Activated CD4-positive, alpha-beta T cell treated with anti-CD3 and anti-CD28 coated beads, Interleukin-2, amount 50 U/mL, for 48 hours (primary cell): ENCODE measurements around the gene DYNC2H1.

ENCODE experiments used
- DNase-seq, 2 experiments: peaks; one replicate each; pipeline ENCODE4 v3.0.0-alpha.2; 2020

The DYNC2H1 gene

GRCh38 chr11:103147627-103148026, 38.4 kb downstream of the DYNC2H1 start:
- no peak for DNase-seq

DNA sequence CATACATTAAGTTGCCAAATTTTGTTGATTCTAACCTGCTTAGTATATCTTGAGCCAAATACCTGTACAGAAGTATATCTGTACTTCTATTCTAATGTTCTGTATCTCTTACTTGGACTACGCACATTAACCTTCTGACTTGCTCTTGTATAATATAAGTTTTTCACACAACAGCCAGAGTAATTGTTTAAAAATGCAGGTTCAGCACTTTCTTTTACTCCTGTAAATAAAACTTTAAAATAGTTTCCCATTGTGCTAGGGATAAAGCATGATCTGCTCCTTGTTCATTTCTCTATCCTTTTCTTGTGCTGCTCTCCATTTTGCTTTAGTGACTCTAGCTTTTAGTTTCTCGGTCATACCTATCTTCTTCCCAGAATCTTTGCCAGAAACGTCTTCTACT, 48.3 kb downstream of the DYNC2H1 start:
- DNase-seq: no peak

DNA sequence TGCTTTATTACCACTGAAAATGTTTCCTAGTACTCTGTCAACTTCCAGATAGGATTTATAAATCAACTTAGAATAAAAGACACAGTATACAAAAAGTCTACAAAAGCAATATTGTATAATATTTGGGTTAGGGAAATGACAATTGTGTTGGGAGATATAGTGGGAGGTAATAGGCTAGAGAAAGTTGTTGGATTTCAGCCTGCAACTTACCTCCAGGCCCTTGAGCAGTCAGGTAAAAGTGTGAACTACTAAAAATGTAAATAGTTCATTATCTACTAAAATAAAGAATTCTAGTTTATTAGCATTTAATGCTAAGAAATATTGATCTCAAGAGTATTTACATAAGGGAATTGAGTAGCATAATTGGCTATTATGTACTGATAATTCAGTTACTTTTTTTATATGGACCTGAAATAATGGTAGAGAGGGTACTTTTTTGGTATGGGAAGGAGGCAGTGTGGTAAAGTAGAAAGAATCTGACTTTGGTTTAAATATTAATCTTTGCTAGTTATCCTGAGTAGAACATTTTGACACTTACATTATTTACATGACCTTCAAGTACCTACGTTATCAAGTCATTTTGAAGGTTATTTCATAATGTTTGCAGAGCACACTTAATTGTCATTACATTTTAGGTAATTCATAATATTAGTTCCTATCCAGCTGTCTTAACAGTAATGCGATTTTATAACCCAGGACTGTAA, 55.0 kb downstream of the DYNC2H1 start:
- no peak for DNase-seq

DNA sequence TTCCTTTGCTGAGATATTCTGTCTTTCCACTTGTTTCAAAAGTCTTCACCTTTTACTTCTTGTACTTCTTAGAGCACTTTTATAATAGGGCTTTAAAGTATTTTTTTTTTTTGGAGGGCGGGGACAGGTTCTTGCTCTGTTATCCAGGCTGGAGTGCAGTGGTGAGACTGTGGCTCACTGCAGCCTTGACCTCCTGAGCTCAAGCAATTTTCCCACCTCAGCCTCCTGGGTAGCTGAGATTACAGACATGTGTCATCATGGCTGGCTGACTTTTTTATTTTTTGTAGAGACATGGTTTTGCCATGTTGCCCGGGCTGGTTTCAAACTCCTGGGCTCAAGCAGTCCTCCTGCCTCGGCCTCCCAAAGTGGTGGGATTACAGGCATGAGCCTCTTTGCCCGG, 57.9 kb downstream of the DYNC2H1 start:
- no peak for DNase-seq

GRCh38 chr11:103170865-103171264, 61.6 kb downstream of the DYNC2H1 start:
- DNase-seq: no peak

GRCh38 chr11:103175461-103176129, 66.4 kb downstream of the DYNC2H1 start:
- DNase-seq: no peak

GRCh38 chr11:103183981-103184611, 74.9 kb downstream of the DYNC2H1 start:
- DNase-seq: no peak

DNA sequence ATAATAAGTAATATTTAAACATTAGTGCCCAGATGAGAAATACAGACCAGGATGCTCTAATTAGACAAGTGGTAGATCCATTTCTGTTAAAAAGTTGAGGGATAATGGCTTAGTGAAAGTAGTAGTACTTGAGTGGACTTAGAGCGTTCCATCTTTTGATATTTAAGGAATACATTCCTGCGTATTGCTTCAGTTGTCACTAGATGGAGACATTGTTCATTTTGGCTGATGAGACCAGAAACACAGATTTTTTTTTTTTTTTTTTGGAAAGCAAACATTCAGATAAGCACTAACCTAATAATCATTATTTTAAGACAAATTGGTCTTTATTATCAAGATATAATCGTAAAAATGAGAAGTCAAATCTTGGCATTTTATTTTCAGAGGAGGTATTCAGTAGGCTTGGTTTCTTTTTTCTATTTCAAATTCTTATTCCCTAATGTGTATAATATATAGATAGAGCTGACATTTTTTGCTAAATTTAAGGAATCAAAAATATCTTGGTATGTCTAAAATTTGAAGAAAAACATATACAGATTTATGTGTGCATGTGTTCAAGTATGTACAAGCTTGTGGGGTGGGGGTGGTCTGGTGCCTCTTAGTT, 92.9 kb downstream of the DYNC2H1 start:
- DNase-seq: no peak

DNA sequence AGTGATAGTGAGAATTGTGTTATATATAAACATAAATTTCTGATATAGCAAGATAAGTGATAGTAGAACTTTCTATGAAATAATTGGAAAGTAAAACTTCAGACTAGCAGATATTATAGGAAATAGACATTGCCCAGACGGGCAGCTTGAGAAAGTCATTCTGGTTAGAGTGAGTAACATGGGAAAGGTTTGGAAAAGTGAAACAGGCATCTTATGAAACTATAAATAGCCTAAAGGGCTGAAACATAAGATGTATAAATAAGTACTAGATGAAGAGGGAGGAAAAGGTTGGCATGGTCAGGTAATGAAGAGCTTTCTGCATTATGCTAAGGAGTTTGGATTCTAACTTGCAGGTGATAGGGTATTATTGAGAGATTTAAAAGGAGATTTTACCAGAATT, 101.3 kb downstream of the DYNC2H1 start:
- DNase-seq: no peak

DNA sequence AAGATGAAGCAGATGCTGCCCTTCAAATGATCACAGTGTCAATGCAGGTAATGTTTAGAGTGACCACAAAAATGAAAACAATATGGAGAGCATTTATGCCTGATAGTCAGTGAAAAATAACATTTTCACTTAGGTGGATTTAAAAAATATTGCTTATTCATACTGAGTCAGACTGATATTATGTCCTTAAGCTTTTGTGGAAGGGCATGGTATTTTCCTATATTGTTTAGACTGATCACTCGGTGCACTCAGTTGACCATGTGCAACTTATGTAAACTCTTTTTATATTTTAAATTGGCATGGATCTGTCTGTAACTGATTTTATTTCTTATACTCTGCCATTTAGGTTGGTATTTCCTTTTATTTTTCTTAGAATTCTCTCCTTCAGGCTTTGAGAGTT, 106.6 kb downstream of the DYNC2H1 start:
- no peak for DNase-seq

DNA sequence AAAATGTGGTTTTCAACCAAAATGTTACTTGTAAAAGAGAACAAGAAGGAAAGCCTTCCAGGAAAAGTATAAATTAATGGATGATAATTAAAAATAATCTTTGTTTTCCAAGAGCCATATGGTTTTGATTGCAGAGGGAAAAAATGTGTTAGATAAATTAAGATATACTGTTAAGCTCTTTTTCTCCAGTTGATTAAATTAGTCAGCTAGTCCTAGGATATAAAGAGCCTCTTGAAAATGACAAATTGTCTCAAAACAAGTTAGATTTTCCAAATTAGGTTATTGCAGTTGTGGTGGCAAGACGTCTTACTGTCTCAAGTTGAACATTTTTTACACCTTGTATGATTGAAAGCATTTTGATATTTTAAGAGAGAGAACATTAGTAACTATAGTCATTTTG, 110.9 kb downstream of the DYNC2H1 start:
- no peak for DNase-seq

DNA sequence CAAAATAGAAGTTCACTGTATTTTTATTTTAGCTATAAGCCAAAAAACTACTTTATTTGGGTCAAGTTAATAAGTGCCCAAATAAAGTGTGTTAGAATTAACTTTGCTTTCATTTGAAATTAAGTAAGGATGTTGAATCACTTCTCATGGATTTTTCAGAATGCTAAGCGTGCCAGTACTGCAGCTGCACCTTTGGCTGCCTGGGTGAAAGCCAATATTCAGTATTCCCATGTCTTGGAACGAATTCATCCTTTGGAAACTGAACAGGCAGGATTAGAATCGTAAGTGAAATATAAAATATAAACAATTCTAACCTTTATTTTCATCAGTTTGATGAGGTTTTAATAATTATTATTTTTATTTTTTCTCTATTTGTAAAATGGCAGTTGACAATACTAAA, 113.6 kb downstream of the DYNC2H1 start:
- DNase-seq: no peak

DNA sequence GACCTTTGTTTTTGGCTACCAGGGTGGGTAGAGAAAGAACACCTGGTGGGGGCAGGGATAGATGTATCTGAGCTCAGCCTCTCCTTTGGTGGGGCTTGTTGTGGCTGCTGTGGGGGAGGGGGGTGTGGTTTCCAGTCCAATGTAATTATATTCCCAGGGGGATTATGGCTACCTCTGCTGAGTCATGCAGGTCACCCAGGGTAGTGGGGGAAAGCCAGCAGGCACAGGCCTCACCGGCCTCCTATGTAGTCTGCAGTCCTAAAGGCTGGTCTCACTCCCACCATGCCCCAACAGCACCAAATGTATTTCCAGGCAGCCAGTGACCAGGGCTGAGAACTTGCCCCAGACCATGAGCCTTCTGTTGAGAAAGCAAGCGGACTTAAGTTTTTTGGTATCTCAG, 119.6 kb downstream of the DYNC2H1 start:
- DNase-seq: no peak

- no peak for DNase-seq
Observed at GRCh38 chr11:103234974-103235373, 125.7 kb downstream of the DYNC2H1 start.

GRCh38 chr11:103241574-103241973, 132.3 kb downstream of the DYNC2H1 start:
- DNase-seq: no peak

DNA sequence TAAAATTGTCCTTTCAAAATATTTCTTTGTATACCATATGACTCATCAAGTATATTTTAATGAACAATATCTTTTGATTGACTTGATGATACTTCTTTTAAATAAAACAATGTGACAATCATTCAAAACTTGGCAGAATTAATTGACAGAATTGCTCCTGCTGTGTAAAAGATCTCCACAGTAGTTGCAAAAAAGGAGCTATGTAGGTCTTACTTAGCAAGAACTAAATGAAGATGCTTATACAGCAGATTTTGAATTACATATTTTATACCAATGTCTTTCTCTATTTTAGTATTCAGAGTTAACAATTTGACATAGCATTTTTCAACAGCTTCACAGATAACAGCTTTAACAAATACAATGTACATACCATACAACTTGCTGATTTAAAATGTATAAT, 144.9 kb downstream of the DYNC2H1 start:
- no peak for DNase-seq

GRCh38 chr11:103257360-103257759, 148.1 kb downstream of the DYNC2H1 start:
- no peak for DNase-seq

DNA sequence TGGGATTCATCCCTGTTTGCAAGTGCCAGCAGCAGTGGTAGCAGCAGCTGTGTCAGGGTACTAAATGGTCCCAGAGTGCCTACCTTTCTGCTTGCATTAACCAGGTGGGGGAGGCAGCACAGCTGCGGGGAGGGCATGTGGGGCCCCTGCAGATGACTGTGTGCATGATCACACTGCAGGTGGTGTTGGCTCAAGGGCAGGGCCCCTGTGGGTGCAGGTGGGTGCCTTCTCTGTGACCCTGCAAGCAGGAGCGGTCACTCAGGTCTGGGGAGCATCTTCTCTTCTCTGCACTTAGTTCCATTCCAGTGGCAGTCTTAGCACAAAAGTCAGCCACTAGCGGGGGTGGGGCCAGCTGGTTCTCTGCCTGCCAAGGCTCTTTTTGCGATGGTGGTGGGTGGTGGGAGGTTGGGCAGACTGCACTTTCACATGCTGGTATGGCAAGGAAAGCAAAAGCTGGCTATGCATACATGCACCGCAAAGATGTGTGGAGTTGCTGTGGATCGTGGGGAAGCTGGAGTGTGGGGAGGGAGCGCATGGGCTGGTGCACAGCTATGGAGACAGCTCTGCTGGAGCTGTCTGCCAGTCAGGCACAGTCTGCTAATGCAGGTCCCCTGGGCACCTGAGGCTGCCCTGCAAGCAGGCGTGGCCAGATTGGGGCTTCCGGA, 157.1 kb downstream of the DYNC2H1 start:
- DNase-seq: no peak

DNA sequence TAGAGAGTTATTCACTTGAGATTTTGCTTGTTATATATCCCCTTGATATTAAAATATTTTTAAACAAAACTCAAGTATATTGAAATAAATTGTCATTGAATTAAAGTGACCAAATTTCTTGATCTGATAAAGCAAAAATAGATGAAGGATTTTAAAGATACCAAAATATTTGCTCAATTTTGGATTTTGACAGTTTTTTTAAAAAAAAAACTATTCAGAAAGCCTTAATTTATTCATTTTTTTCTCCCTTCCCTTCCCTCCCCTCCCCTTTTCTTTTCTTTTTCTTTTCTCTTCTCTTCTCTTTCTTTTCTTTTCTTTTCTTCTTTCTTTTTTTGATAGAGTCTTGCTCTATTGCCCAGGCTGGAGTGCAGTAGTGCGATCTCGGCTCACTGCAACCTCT, 163.7 kb downstream of the DYNC2H1 start:
- no peak for DNase-seq

DNA sequence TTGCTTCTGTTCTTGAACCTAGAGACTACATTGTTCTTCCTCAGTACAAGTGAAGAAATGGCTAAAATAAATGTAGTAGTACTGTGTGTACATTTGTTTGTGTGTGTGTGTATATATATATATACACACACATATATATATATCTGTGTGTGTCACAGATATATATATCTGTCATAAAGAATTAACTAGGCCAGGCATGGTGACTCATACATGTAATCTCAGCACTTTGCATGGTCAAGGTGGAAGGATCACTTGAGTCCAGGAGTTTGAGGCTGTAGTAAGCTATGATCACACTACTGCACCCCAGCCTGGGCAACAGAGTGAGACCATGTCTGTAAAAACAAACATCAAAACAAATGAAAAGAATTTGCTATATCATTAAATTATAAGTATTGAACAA, 164.8 kb downstream of the DYNC2H1 start:
- no peak for DNase-seq

- DNase-seq: no peak
Observed at GRCh38 chr11:103279821-103280220, 170.6 kb downstream of the DYNC2H1 start.

DNA sequence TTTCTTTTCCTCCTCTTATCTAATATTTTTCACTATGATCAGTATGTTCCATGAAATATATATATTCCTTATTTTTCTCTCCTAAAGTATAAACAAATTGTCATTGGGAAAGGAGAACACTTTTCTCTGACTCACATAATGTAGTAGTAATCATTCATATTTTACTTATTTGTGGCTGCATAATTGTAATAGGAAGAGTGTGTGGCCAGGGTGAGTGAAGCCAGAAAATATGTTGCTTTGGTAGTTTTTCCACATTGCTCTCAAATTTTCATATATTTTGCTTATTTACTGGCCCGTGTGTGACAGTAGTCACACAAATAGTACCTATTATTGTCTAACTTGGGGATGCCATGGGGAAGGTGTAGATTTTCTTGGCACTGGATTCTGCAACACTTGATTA, 172.1 kb downstream of the DYNC2H1 start:
- no peak for DNase-seq

DNA sequence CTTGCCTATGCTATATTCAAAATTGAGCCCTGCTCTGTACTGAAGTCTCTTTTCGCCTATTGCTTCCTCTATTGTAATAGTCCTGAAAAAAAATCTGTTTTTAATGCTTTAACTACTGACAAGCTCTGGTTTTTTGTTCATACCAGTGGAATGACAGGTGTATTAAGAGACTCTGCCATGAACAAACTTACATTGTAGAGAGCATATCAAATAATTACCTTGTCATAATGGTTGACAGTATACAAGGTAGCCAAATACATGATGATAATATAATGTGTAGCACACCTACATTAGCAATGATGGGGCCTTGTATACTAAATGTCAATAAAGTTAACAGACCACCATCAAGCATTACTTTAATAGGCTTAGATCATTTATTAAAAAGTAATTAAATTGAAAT, 175.0 kb downstream of the DYNC2H1 start:
- DNase-seq: no peak
